Colon (tissue), 2 donors: ENCODE data around the gene SH2D7.
"Not testable (repeated sequence)": the region's sequence is repeated elsewhere in the genome, so short reads cannot be mapped to it uniquely, and the experiment has no call there.

ENCODE experiments used
- FAIRE-seq: peaks from 2 replicates; lab custom pipeline; 2012; peaks lifted over from hg19 to GRCh38; lab: Jason Lieb, UNC
- donor health status: control.
- donor health status: control.

Gene SH2D7

DNA sequence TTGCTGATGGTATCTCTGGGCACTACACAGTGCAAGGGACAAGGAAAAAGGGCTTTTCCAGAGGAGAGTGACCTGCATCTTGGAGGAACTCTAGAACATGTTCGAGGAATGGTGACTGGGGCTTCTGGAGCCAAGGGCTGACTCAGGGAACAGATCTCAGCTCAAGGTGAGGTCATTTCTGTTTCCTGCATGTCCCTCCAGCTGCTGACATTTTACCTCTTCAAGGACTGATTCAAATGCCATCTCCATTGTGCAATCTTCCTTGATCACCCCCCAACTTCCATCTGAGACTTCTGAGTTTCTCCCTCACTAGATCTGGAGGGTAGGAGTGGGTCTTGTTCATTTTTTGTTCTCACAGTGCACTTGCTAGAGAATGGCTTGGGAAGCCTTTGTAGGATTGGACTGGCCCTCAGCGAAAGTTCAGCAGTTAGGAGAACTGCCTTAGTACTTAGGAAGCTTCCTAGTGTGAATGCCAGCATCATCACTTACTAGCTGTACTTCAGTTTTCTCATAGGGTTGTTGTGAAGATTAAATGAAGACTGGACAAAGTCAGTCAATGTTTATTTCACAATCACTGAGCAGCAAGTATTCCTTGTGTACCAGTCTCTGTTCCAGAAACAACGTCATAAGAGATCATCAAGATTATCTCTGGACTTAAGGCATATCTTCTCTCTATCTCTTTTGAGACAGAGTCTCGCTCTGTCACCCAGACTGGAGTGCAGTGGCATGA is 54.2 kb downstream of the SH2D7 start:
- no peak for FAIRE-seq

DNA sequence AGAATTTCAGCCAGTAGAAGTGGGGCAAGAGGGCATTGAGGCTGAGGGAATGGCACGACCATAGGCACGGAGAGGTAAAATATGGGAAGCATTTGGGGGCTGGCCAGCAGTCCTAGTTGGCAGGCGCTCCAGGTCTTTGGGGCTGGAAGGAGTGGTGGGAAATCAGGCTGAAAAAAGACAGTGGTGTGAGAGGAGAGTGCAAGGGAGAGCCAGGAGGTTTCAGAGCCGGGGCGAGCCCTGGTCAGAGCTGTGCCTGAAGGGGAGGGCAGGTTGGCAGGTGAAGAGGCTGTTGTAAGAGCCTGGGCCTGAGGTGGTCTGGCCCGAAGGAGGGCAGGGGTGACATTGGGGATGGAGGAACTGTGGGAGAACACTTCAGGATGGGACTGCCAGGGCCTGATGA is 55.2 kb downstream of the SH2D7 start:
- FAIRE-seq = no peak

DNA sequence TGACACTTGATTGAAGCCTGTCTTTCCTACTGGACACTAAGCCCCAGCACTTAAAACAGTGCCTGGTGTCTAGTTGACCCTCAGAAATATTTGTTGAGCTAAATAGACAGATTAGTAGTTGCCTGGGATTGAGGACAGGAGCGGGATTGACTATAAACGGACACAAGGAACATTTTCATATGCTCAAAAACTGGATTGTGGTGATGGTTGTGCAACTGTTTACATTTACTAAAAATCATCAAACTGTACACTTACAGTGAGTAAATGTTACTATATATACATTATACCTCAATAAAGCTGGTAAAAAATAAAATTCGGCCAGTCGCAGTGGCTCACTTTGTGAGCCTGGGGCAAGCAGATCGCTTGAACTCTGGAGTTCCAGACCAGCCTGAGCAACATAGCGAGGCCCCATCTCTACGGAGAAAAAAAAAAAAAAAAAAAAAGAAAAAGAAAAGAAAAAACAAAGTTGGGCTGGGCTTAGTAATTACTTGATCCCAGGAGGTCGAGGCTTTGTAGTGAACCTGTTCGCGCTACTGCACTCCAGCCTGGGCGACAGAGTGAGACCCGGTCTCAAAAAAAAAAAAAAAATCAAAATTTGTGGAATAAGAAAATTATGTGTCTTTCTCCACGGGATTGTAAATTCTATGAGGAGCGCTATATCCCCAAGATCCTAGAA is 56.2 kb downstream of the SH2D7 start:
- no peak for FAIRE-seq

DNA sequence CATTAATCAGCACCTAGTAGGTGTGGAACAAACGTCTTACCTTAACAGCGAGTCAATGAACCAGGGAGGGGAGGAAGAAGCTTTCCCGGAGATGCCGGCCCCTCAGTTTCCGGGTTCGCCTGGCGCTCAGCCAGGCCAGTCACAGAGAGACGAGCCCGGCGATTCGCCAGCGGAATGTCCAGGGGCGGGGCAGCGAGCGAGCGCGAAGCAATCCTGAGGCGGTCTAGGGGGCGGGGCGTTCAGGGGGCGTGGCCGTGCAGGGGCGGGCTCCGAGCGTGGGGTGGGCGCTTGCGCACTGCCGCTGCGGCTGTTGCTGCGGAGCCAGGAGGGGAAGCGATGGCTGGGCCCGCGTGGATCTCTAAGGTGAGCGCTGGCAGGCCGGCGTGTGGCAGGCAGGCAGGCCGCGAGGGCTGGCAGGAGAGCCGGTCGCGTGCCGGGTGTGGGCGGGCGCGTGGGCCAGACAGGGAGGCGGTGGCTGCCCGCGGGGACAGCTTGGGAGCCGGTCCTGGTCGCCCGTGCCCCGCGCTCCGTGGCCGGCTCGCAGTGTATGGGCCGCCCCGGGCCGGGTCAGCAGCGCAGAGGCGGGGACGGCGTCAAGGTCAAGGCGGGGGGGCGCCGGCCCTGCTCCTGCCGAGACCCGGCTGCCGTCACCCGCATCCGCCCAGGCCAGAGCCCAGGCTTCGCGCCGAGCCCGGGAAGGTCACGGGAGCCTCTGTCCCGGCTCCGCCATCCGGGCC is 56.9 kb downstream of the SH2D7 start, which contains the start of gene IDH3A:
Gene IDH3A, plus strand, starts transcription at position 295 of the 737 bp plus-strand sequence. Its CDS starts 42 bp downstream, at position 337.
- FAIRE-seq = no peak

DNA sequence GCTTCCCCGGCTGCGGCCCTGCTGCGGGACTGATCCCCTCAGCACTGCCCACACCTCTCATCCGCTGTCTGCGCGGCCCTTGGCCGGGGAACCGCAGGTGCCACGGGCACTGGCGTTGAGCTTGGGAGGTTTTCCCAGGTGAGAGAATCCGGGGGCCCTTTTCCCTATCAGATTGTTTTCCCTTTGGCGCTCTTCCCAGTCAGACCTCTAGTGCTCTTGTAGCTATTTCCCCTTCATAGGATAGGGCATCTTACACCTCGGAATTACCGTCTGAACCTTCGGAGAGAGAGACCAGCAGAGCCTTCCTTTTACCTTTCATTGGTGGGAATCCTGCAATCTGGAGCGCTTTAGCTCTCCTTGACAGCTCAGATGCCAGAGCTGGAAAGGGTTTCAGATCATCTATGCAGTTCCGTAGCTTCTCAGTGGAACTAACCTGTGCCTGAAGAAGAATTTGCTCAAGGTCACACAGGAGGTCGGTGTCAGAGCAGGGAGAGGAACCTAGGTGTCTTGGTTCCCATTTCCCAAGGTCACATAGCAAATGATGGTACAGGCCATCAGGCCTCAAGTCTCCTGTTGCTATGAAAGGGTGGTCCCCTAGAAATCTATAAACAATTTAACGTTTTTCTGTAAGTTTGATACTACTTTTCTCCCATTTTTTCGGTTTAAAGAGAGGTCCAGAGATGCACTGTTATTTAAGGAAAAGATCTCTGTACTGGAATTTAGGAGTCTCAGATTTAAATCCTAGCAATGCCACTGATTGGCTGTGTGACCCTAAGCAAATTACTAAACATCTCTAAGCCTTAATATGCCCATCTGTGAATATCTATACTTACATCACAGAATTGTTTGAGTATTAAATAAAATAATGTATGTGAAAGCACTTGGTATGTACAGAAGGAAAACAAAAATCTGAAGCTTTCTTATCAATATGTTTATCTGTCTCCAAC is 57.7 kb downstream of the SH2D7 start:
- FAIRE-seq = no peak

DNA sequence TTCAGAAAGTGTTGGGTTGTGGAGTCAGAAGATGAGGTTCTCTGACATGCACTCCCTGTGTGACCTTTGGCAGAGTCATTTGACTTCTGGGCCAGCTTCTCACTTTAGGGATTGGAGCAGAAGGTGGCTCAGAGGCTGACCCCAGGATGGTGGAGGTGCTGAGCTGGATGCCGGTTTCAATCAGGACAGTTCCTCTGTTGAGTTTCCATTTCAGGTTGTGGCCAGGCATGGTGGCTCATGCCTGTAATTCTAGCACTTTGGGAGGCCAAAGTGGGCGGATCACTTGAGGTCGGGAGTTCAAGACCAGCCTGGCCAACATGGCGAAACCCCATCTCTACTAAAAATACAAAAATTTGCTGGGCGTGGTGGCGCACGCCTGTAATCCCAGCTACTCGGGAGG is 58.7 kb downstream of the SH2D7 start:
- FAIRE-seq = not testable (repeated sequence)
